CD4-positive, alpha-beta T cell treated with Interleukin-2 at 100 ng/mL for 4 hours (primary cell): ENCODE results near the gene PCF11.

Experiments
- DNase-seq: peaks from one replicate; pipeline ENCODE4 v3.0.0-alpha.2; 2020; ENCODE audit warnings: low spot score

PCF11 gene

GRCh38 chr11:83151274-83151977, 5.5 kb upstream of the PCF11 start:
- DNase-seq = no peak

GRCh38 chr11:83152264-83152663, 4.7 kb upstream of the PCF11 start:
- no peak for DNase-seq

- DNase-seq = no peak
Measured at GRCh38 chr11:83153764-83154163, 3.2 kb upstream of the PCF11 start.

GRCh38 chr11:83156144-83156995, 561 bp upstream of the PCF11 start:
- DNase-seq = peak; percentile 99

- peak; percentile 33 for DNase-seq
Measured at GRCh38 chr11:83157594-83158356, 844 bp downstream of the PCF11 start.

- DNase-seq = peak; percentile 33
Measured at GRCh38 chr11:83158357-83158786, 1.4 kb downstream of the PCF11 start.

- DNase-seq = peak; percentile 36
Measured at GRCh38 chr11:83158965-83159901, 2.3 kb downstream of the PCF11 start.

GRCh38 chr11:83159902-83160865, 3.3 kb downstream of the PCF11 start:
- no peak for DNase-seq

GRCh38 chr11:83161610-83162199, 4.8 kb downstream of the PCF11 start:
- no peak for DNase-seq

GRCh38 chr11:83162377-83162776, 5.4 kb downstream of the PCF11 start:
- DNase-seq = peak; percentile 42

- no peak for DNase-seq
Measured at GRCh38 chr11:83166193-83166866, 9.4 kb downstream of the PCF11 start.

GRCh38 chr11:83168756-83169155, 11.8 kb downstream of the PCF11 start:
- DNase-seq = no peak

- no peak for DNase-seq
Measured at GRCh38 chr11:83170865-83171264, 13.9 kb downstream of the PCF11 start.

- no peak for DNase-seq
Measured at GRCh38 chr11:83172551-83172950, 15.6 kb downstream of the PCF11 start.

GRCh38 chr11:83174008-83174407, 17.1 kb downstream of the PCF11 start:
- no peak for DNase-seq

- DNase-seq = no peak
Measured at GRCh38 chr11:83175815-83176214, 18.9 kb downstream of the PCF11 start.

- no peak for DNase-seq
Measured at GRCh38 chr11:83181815-83182214, 24.9 kb downstream of the PCF11 start.

- no peak for DNase-seq
Measured at GRCh38 chr11:83185767-83186166, 28.8 kb downstream of the PCF11 start.

GRCh38 chr11:83187465-83187864, 30.5 kb downstream of the PCF11 start:
- DNase-seq = no peak
